Thoracic aorta (tissue), 2 donors: Measurements from ENCODE around the gene HOXC10. TPM values are rescaled to one million over a fixed set of nuclear protein-coding genes. Genes with fewer than 3 reads are reported as not detected.

ENCODE experiments used
- ATAC-seq: fragments of 150-250 bp; one replicate; pipeline ENCODE4 v1.8.0; 2017; ENCODE audit warnings: low read depth; ENCODE audit not compliant: insufficient number of reproducible peaks, low FRiP score
- DNase-seq: peaks from one replicate; pipeline ENCODE4 v3.0.0-alpha.2; 2020; ENCODE audit warnings: low spot score
- H3K27ac ChIP-seq, 2 donors: fragments of 200-600 bp; sonication (generic); 1 replicate in 1 of 2; 2 replicates in 1 of 2; pipeline ENCODE4 v1.5.1; 2016; ENCODE audit warnings: mild to moderate bottlenecking in 2 of 2, moderate library complexity in 2 of 2
- H3K27me3 ChIP-seq: fragments of 200-600 bp; sonication (generic); replicated peaks from 2 replicates; pipeline ENCODE4 v1.6.0; 2016; ENCODE audit warnings: mild to moderate bottlenecking; ENCODE audit not compliant: insufficient read depth
- H3K36me3 ChIP-seq: fragments of 200-600 bp; sonication (generic); one replicate; pipeline ENCODE4 v1.5.1; 2016
- H3K4me1 ChIP-seq, 2 donors: fragments of 200-600 bp; sonication (generic); 1 replicate in 1 of 2; 2 replicates in 1 of 2; pipeline versions ENCODE4 v1.5.1 to v1.6.0; 2016; ENCODE audit warnings: low read depth in 2 of 2, mild to moderate bottlenecking in 1 of 2; ENCODE audit not compliant: control insufficient read depth in 1 of 2
- H3K4me3 ChIP-seq: fragments of 200-600 bp; sonication (generic); 2 replicates; pipeline ENCODE4 v1.5.1; 2016; ENCODE audit warnings: mild to moderate bottlenecking
- H3K9me3 ChIP-seq: fragments of 200-600 bp; sonication (generic); 2 replicates; pipeline ENCODE4 v1.5.1; 2016
- total RNA-seq, 2 donors: library from RNA; depleted of rRNA; stranded (reverse); fragments of >200 nt; gene quantifications; one replicate each; pipeline versions ENCODE4 v1.1.0 to v1.2.3, GENCODE V29; 2016
- TF ChIP-seq, protein P1 (sequence below): fragments of 200-600 bp; sonication (generic); IDR thresholded peaks from one replicate; pipeline ENCODE4 v1.5.1; 2019; ENCODE audit warnings: antibody characterized with exemption

Gene HOXC10
- total RNA-seq, 2 donors from 2014 or later = not detected

DNA sequence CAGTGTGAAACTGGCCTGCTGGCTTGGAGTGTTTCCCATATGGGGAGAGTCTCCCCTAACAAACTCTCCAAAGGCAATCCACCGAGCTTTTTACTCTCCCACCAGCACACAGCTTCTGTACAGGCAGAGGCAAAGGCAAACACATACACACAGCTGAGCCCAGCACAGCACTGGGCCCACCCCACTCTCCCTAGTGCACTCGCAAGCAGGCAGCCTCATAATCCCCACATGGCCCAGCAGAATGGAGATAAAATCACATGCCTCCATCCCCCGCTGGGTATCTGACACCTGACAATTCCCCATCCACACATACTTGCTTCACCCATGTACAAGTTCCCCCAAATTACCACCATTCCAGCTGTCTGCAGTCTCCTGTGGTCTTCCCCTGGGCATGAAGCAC lies 26.8 kb upstream of the HOXC10 start:
- no peak overlapping the region for H3K27ac ChIP-seq
- no peak overlapping the region for H3K4me3 ChIP-seq
- peaks cover 45% of the 10 kb centered on the region for H3K27me3 ChIP-seq
- ATAC-seq = no peak
- no peak for DNase-seq
- H3K36me3 ChIP-seq = no peaks in the 10 kb centered on the region
- H3K9me3 ChIP-seq = no peaks in the 10 kb centered on the region
- TF ChIP-seq, protein P1, sequence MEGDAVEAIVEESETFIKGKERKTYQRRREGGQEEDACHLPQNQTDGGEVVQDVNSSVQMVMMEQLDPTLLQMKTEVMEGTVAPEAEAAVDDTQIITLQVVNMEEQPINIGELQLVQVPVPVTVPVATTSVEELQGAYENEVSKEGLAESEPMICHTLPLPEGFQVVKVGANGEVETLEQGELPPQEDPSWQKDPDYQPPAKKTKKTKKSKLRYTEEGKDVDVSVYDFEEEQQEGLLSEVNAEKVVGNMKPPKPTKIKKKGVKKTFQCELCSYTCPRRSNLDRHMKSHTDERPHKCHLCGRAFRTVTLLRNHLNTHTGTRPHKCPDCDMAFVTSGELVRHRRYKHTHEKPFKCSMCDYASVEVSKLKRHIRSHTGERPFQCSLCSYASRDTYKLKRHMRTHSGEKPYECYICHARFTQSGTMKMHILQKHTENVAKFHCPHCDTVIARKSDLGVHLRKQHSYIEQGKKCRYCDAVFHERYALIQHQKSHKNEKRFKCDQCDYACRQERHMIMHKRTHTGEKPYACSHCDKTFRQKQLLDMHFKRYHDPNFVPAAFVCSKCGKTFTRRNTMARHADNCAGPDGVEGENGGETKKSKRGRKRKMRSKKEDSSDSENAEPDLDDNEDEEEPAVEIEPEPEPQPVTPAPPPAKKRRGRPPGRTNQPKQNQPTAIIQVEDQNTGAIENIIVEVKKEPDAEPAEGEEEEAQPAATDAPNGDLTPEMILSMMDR = no peak
- H3K4me1 ChIP-seq = peaks cover 0 to 11% of the 10 kb centered on the region in 2 donors

DNA sequence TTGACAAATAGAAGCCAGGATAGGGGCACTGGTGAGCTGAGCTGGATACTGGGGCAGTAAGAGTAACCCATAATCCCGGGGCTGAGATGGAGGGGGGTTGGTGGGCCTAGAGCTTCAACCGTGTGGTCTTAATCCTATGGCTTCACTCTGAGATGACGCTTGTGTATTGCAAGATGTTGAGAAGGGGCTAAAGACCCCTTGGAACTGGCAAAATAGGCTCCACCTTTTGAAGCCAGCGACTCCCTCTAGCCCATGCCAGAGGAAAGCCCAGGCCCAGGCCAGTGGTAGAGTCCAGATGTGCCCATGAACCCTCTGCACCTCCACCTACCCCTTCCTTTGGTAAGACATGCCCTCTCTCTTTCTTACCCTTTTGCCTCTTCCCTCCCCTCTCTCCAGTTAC lies 25.6 kb upstream of the HOXC10 start:
- H3K27me3 ChIP-seq = peaks cover 47% of the 10 kb centered on the region
- TF ChIP-seq, protein P1 = no peak
- peaks cover 0 to 11% of the 10 kb centered on the region in 2 donors for H3K4me1 ChIP-seq
- H3K27ac ChIP-seq = no peak overlapping the region
- no peak overlapping the region for H3K4me3 ChIP-seq
- no peaks in the 10 kb centered on the region for H3K9me3 ChIP-seq
- no peak for ATAC-seq
- DNase-seq = no peak
- no peaks in the 10 kb centered on the region for H3K36me3 ChIP-seq

DNA sequence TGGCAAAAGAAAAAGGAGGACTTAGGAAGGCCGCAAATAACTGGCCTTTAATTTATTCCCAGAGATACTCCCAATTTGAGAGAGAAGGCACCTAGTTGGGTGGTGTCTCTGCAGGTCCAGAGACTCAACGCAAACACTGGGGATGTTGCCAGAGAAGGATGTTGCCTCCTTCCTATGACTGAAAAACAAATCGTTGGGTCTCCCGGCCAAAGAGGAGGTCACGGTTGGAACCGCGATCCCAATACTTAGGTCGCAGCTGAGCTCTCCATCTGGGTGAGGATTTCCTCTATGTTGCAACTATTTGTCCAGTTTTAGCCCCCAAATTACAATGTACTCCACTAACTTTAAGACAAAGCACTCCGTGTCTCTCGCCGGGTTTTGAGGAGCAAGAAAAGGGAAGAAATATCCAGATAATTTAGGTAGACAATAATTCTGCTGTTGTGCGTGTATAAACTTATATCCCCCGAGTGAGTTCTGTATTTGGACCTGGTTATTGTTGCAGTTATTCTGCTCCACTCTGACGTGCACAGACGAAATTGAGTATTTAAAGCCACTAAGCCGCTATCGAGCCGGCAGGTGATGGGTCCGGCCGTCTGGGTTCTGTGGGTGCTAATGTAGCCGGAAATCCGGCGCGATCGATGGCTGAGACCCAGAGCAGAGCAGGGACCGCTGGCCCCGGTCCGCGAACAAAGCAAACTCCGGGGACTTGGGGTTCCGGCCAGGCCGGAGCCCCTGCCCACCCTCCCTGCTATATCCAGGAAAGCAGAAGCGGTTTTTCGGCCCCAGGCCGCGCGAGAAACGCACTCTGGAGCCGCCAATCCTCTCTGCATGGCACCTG lies 24.5 kb upstream of the HOXC10 start:
- TF ChIP-seq, protein P1 = no peak
- Histone ChIP-seq H3K27me3 (peaks cover 44% of the 10 kb centered on the region), H3K4me1 (peaks cover 0 to 8% of the 10 kb centered on the region in 2 donors), H3K27ac (no peak overlapping the region), H3K36me3 (no peaks in the 10 kb centered on the region), H3K9me3 (no peaks in the 10 kb centered on the region), H3K4me3 (no peak overlapping the region)
- DNase-seq = no peak
- ATAC-seq = no peak

DNA sequence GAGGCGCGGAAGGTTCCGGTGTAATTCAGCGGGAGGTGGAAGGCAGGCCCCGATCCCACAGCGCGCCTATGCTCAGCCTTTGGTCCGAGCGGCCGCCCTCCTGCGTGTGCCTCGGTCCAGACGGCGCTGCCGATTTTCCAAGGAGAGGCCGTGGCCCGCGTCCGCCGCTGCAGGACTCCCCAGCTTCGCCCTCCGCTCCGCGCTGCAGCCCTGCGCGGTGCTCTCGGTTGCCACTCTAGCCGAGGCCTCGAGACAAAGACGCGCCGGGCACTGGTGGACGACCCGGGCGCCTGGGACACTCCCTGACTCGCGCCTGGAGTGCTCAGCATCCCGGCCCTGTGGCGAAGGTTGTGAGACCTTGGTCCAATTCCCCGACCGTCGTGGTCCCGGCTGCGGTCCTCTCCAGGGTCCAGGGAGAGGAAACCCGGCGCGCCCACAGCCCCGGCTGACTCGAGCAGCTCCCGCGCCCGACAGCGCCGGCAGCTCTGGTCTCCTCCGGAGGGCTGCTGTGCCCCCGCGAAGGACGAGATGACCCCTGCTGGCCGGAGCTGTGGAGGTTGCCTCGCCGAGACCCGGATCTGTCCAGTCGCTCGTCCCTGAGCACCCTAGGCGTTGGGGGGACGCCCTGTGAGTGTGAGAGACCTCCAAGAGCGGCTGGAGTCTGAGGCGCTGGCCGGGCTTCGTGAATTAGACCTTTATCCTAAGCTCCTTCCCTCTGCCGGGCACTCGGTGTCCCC lies 23.8 kb upstream of the HOXC10 start:
- peaks cover 44% of the 10 kb centered on the region for H3K27me3 ChIP-seq
- no peak for ATAC-seq
- peaks cover 0 to 8% of the 10 kb centered on the region in 2 donors for H3K4me1 ChIP-seq

DNA sequence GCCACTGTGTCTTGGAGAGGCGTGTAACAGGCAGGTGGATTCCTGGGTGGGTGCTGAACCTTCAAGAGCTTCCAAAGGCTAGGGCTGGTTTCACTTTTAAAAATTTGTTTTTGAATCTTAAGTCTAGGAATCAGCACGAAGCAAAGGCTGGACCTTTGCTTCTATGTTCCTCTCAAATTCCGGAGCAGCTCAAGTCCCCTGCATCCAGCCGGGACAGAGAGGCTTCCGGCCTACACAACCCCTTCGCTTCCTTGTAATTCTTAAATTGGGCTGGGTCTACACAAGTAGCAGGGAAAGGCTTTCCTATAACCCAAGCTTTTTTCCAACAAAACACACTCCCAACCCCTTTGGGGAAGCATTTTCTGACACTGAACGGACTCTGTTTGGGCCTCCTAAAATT lies 21.9 kb upstream of the HOXC10 start:
- Histone ChIP-seq H3K27ac (no peak overlapping the region), H3K36me3 (no peaks in the 10 kb centered on the region), H3K9me3 (no peaks in the 10 kb centered on the region), H3K4me3 (no peak overlapping the region), H3K4me1 (peaks cover 0 to 8% of the 10 kb centered on the region in 2 donors), H3K27me3 (peaks cover 44% of the 10 kb centered on the region)
- ATAC-seq = no peak
- no peak for DNase-seq
- TF ChIP-seq, protein P1 = no peak

More for the DNA sequence above, 23.8 kb upstream of the HOXC10 start:
- H3K4me3 ChIP-seq = no peak overlapping the region
- no peaks in the 10 kb centered on the region for H3K36me3 ChIP-seq
- DNase-seq = no peak
- TF ChIP-seq, protein P1 = no peak
- H3K9me3 ChIP-seq = no peaks in the 10 kb centered on the region
- H3K27ac ChIP-seq = peak overlapping the region in 1 of 2 donors; percentile 6
